T-helper 2 cell (primary cell): ENCODE results near the gene SOCS1.
"Not testable (repeated sequence)": the region's sequence is repeated elsewhere in the genome, so short reads cannot be mapped to it uniquely, and the experiment has no call there.

Experiments
- DNase-seq, 5 experiments: peaks; one replicate each; pipeline versions ENCODE4 v3.0.0 to v3.0.0-alpha.2; 2012 to 2022
- total RNA-seq, 2 donors: gene quantifications; one replicate each; lab custom pipeline; 2026; lab: John Stamatoyannopoulos, UW

SOCS1 gene
- 69.0 to 95.4 reads per million in 2 donors for total RNA-seq

GRCh38 chr16:11255737-11256660, at the start of gene SOCS1:
Gene SOCS1, minus strand, starts transcription at chr16:11256204. Its CDS starts 726 bp downstream, at chr16:11255478.
- peak; percentile 77 to 93 (median 83) for DNase-seq

GRCh38 chr16:11303405-11304138, 47.6 kb upstream of the SOCS1 start:
- no peak for DNase-seq

GRCh38 chr16:11302977-11303376, 47.0 kb upstream of the SOCS1 start:
- no peak for DNase-seq

- no peak for DNase-seq
These were observed 45.9 kb upstream of the SOCS1 start for GRCh38 chr16:11301645-11302501.

- no peak for DNase-seq
These were observed 44.5 kb upstream of the SOCS1 start for GRCh38 chr16:11300560-11300892.

- no peak for DNase-seq
These were observed 44.0 kb upstream of the SOCS1 start for GRCh38 chr16:11299865-11300559.

- DNase-seq = not testable (repeated sequence)
These were observed 43.0 kb upstream of the SOCS1 start for GRCh38 chr16:11298950-11299547.

- no peak for DNase-seq
These were observed 42.3 kb upstream of the SOCS1 start for GRCh38 chr16:11298143-11298900.

GRCh38 chr16:11297492-11298142, 41.6 kb upstream of the SOCS1 start:
- peak; percentile 17 to 90 (median 35) for DNase-seq

- no peak for DNase-seq
These were observed 40.9 kb upstream of the SOCS1 start for GRCh38 chr16:11296706-11297491.

GRCh38 chr16:11296351-11296705, 40.3 kb upstream of the SOCS1 start:
- DNase-seq = no peak

- no peak for DNase-seq
These were observed 39.7 kb upstream of the SOCS1 start for GRCh38 chr16:11295672-11296071.

- DNase-seq = no peak
These were observed 36.2 kb upstream of the SOCS1 start for GRCh38 chr16:11292076-11292748.

- DNase-seq = no peak
These were observed 35.2 kb upstream of the SOCS1 start for GRCh38 chr16:11291091-11291703.

GRCh38 chr16:11290102-11290893, 34.3 kb upstream of the SOCS1 start:
- no peak for DNase-seq

GRCh38 chr16:11289696-11290095, 33.7 kb upstream of the SOCS1 start:
- not testable (repeated sequence) for DNase-seq

- no peak for DNase-seq
These were observed 33.2 kb upstream of the SOCS1 start for GRCh38 chr16:11289202-11289601.

- no peak for DNase-seq
These were observed 29.8 kb upstream of the SOCS1 start for GRCh38 chr16:11285842-11286241.
